Omental fat pad (tissue), 4 donors: ENCODE measurements around the gene IFT52. TPM values are rescaled to one million over a fixed set of nuclear protein-coding genes. Genes with fewer than 3 reads are reported as not detected.

Experiments used
- ATAC-seq: fragments of 150-250 bp; one replicate; pipeline ENCODE4 v1.9.1; 2016; ENCODE audit warnings: mild to moderate bottlenecking, moderate library complexity; ENCODE audit not compliant: low FRiP score
- DNase-seq: peaks from one replicate; pipeline ENCODE4 v3.0.0-alpha.2; 2019; ENCODE audit warnings: low spot score
- total RNA-seq, 4 donors: library from RNA; depleted of rRNA; stranded (reverse); fragments of >200 nt; gene quantifications; one replicate each; pipeline ENCODE4 v1.1.0, GENCODE V29; 2016
- TF ChIP-seq, protein P1 (sequence below), 3 donors: fragments of 450-650 bp; IDR thresholded peaks; one replicate each; pipeline ENCODE4 v1.5.1; 2016 to 2017; ENCODE audit warnings: antibody characterized with exemption in 3 of 3, mild to moderate bottlenecking in 3 of 3, moderate library complexity in 2 of 3

The IFT52 gene
- total RNA-seq, 4 donors from 2014 or later = 16.9 to 54.7 (median 19.1) TPM

DNA sequence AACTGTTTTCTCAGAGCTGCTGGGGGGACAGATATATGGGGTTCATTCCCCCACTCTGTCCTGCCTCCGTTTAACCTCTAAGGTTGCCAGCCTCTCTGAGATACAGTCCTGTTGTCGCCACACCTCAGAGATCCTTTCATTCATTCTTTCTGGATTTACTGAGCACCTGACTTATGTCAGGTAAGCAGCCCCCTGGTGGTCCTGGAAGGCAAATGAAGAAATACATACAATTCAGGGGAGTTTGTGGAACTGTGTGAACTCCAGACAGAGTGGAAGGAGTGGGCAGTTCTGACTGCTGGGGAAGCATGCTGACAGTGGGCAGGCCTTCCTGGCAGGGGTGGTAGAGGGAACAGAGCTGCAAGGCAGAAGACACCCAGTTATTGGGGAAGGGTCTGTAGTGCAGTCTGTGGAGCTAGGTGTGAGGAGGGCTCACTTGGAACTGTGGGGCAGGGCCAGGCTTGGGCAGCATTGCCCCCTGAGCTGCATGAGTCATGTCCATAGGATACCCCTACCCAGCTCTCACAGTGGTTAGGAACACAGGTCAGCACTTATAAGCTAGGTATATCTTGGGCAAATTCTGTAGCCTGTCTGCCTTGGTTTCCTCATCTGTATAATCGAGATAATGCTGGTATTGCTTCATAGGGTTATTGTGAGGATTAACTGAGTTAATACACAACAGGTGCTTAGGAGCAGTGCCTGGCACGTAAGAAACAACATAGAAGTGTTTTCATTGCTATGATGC, 44.7 kb upstream of the IFT52 start:
- ATAC-seq (no peak), DNase-seq (no peak)
- TF ChIP-seq, protein P1, sequence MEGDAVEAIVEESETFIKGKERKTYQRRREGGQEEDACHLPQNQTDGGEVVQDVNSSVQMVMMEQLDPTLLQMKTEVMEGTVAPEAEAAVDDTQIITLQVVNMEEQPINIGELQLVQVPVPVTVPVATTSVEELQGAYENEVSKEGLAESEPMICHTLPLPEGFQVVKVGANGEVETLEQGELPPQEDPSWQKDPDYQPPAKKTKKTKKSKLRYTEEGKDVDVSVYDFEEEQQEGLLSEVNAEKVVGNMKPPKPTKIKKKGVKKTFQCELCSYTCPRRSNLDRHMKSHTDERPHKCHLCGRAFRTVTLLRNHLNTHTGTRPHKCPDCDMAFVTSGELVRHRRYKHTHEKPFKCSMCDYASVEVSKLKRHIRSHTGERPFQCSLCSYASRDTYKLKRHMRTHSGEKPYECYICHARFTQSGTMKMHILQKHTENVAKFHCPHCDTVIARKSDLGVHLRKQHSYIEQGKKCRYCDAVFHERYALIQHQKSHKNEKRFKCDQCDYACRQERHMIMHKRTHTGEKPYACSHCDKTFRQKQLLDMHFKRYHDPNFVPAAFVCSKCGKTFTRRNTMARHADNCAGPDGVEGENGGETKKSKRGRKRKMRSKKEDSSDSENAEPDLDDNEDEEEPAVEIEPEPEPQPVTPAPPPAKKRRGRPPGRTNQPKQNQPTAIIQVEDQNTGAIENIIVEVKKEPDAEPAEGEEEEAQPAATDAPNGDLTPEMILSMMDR (IDR thresholded peaks at IDR 0.05) = no peak

DNA sequence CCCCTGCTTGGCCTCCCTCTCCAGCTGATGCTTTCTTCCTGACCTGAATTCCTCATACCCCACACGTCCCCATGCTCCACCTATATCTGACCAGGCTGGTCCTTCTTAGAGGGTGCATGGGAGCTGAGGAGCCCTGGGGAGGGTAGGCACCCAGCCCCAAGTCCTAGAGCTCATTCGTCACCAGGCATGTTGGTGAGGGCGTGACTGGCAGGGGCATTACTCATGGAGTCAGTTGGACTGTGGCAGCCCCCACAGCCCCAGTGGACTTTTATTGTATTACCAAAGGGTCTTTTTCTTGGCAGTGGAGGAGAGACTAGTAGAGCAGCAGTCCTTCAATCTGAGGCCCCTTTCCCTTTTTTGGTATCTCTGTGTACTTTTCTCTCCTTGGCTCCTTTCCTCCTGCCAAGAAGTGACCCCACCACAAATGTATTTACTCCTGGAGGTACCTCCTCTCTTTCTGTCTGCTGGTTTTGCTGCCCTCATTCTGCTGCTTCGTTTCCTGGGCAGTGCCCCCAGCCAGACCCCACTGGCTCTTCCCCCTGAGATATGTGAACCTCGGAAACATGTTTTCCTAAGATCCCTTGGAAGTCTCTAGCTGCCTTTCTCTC, 42.4 kb upstream of the IFT52 start:
- DNase-seq (no peak), ATAC-seq (no peak)
- TF ChIP-seq, protein P1 (IDR thresholded peaks at IDR 0.05) = no peak

DNA sequence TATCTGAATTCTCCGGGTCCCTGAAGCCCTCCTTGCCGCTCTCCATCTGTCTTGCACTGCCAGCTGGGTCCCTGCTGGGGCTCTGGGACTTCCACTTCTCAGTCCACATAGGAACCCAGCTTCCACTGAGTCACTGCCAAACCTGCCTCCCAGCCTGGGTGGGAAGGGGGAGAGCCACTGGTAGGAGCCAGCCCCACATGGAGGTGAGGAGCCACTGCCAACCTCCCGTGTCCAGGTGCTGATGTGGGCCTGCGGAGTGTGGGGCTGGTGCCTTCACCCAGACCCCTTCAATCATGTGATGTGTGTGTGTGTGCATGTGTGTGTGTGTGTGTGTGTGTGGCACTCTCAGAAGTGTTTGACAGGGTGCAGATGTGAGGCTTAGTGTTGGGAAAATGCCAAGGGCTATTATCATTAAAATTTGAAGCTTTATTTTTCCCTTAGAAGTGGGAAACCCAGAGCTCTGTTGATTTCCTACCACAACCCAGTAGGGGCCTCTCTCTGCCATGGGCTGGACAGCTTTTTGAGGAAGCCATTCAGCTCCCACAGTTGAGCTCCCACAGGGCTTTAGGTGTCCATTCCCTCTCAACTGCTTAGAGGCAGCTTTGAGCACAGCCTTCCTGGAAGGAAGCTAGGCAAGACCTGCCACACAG, 41.2 kb upstream of the IFT52 start:
- TF ChIP-seq, protein P1 (IDR thresholded peaks at IDR 0.05) = no peak
- ATAC-seq (no peak), DNase-seq (no peak)

DNA sequence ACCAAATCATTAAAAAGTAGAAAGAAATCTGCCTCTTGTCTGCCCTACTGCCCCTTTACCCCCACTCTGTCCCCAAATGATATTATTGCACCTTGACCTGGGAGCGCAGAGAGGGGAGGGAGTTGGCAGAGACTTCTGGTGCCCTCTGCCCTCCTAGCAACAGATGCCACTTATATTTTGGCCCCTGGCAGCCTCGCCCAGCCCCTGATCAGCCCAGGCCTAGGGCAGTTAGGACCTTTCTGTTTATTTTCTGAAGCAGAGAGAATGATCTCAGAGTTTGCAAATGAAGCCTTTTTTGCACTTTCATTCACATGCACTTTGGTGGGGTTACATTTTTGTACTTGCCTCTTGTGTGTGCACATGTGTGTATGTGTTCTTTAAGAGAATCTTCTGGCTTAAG, 40.3 kb upstream of the IFT52 start:
- TF ChIP-seq, protein P1 (IDR thresholded peaks at IDR 0.05) = no peak
- DNase-seq (no peak), ATAC-seq (no peak)

DNA sequence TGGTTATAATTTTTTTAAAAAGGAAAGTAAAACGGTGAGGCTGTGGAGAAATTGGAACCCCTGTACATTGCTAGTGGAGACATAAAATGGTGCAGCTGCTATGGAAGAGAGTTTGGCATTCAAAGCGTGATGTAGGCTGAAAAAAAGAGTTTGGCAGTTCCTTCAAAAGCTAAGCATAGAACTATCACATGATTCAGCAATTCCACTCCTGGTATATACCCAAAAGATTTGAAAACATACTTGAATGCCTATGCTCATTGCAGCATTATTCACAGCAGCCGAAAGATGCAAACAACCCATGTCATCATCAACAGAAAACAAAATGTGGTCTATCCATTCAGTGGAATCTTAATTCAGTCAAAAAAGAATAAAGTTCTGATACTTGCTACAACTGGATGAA, 36.4 kb upstream of the IFT52 start:
- DNase-seq (no peak), ATAC-seq (no peak)
- TF ChIP-seq, protein P1 (IDR thresholded peaks at IDR 0.05) = no peak

DNA sequence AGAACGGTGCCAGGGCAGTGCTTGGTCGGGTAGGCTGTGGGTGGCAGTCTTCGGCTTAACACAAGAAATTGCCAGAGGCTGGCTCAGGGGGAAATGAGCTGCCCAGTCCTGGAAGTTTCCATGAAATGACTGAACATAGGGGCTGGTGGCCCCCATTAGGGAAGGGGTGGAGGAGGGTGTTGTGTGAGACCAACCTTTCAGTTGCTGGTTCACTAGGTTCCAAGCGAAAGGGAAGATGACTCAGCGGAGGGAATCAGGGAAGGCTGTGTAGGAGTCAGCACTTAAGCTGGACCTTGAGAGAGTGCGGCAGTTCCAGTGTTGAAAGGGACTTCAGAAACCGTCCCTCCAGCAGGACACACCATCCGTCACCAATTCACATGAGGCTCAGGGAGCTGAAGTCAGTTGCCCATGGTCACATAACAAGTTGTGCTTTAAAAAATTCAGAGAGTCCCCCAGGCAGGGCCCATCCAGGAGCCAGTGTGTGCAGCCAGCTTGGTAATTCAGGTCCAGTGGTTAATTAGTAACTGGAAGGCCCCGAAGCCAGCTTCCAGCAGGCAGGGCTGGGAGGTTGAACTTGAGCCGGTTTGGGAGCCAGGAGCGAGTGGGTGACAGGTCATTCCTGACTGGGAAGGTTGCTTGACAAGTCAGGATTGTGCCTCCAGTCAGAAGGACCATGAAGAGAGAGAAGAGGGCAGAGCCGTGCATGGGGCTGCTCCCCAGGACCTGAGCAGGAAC, 32.2 kb upstream of the IFT52 start, which contains the start of gene SGK2:
Gene SGK2 (plus strand): TSS at position 616 of the 735 bp plus-strand sequence. CDS start 7,469 bp downstream, outside the sequence.
- DNase-seq = no peak
- no peak for ATAC-seq
- TF ChIP-seq, protein P1 (IDR thresholded peaks at IDR 0.05) = no peak
